Measurements from ENCODE around the gene GRK5. TPM values are rescaled to one million over a fixed set of nuclear protein-coding genes. Genes with fewer than 3 reads are reported as not detected.

Gene GRK5
- total RNA-seq, 4 donors from 2014 or later, result 9.2 to 27.3 (median 15.0) TPM

- Histone ChIP-seq H3K27ac (no peak overlapping the region), H3K9me3 (no peaks in the 10 kb centered on the region)
These were observed 17.5 kb upstream of the GRK5 start for GRCh38 chr10:119189811-119190282.

DNA sequence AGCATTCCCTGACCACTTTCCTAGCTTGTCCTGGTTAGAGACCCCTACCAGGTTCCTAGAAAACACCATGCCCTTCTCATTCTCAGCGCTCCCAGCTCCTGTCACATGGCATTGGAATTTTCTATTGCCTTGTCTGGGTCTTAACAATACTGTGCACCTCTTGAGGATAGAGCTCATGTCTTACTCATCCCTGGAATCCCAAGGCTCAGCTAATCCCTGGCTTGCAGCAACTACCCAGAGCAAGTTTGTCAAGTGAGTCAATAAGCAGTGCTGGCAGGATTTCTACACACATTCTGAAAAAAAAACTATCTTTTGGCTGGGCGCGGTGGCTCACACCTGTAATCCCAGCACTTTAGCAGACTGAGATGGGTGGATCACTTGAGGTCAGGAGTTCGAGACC lies 17.0 kb upstream of the GRK5 start:
- Histone ChIP-seq H3K27me3 (no peaks in the 10 kb centered on the region), H3K4me3 (replicated peaks in 1 of 3) (no peak overlapping the region), H3K9me3 (no peaks in the 10 kb centered on the region), H3K36me3 (no peaks in the 10 kb centered on the region), H3K4me1 (no peaks in the 10 kb centered on the region), H3K27ac (no peak overlapping the region)
- 90 to 98% methylated on average over 4 of the region's 4 CpGs for WGBS, 2 donors
- no peak for DNase-seq
- TF ChIP-seq POLR2A (IDR thresholded peaks at IDR 0.05) (no peak), CTCF (IDR thresholded peaks at IDR 0.05) (no peak)
- intact Hi-C loops (cut with DNase I), result no loop called here

More at GRCh38 chr10:119189811-119190282, 17.5 kb upstream of the GRK5 start:
- intact Hi-C loops (cut with DNase I), result no loop called here
- Histone ChIP-seq H3K4me1 (no peaks in the 10 kb centered on the region), H3K4me3 (replicated peaks in 1 of 3) (no peak overlapping the region), H3K36me3 (no peaks in the 10 kb centered on the region), H3K27me3 (no peaks in the 10 kb centered on the region)
- TF ChIP-seq POLR2A (IDR thresholded peaks at IDR 0.05), result no peak
- TF ChIP-seq CTCF (IDR thresholded peaks at IDR 0.05), result no peak
- whole genome bisulfite sequencing, 2 donors, result 83 to 86% methylated on average over 3 of the region's 3 CpGs
- DNase-seq, result no peak

- Histone ChIP-seq H3K4me3 (replicated peaks in 1 of 3) (no peak overlapping the region), H3K4me1 (no peaks in the 10 kb centered on the region), H3K9me3 (no peaks in the 10 kb centered on the region), H3K27ac (no peak overlapping the region), H3K36me3 (no peaks in the 10 kb centered on the region), H3K27me3 (no peaks in the 10 kb centered on the region)
- 57 to 68% methylated on average over 5 of the region's 5 CpGs for WGBS, 2 donors
- DNase-seq, result no peak
- TF ChIP-seq POLR2A (IDR thresholded peaks at IDR 0.05) (no peak), CTCF (IDR thresholded peaks at IDR 0.05) (no peak)
- intact Hi-C loops (cut with DNase I), result no loop called here
These were observed 16.2 kb upstream of the GRK5 start for GRCh38 chr10:119190954-119191785.

DNA sequence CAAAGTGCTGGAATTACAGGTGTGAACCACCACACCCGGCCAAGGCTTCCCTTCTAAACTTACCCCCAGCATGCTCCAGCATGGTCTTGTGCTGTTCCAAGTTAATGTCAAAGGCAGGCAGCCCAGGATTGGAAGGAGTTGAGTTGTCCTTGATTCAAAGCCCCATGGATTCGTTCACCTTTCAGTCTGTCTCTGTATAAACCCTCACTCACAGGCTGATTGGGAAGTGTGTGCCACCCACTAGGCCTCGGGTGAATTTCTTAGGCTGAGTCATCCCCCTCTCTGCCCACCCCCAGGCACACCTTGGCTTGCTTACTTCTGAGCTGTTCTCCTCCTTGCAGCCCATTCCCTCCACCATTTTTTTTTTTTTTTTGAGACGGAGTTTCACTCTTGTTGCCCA lies 15.5 kb upstream of the GRK5 start:
- WGBS, 2 donors, result 87 to 93% methylated on average over 4 of the region's 4 CpGs
- no peak overlapping the region for H3K27ac ChIP-seq
- intact Hi-C loops (cut with DNase I), result no loop called here

More for the DNA sequence above, 15.5 kb upstream of the GRK5 start:
- H3K27me3 ChIP-seq, result no peaks in the 10 kb centered on the region
- no peak for DNase-seq
- no peak overlapping the region for H3K4me3 ChIP-seq (replicated peaks in 1 of 3)
- no peaks in the 10 kb centered on the region for H3K4me1 ChIP-seq
- TF ChIP-seq CTCF (IDR thresholded peaks at IDR 0.05), result no peak
- no peak for TF ChIP-seq POLR2A (IDR thresholded peaks at IDR 0.05)
- no peaks in the 10 kb centered on the region for H3K9me3 ChIP-seq
- no peaks in the 10 kb centered on the region for H3K36me3 ChIP-seq

Measured in thyroid gland (tissue), 4 donors.